ENCODE measurements around the gene CDR2L.
"Not testable (repeated sequence)": the region's sequence is repeated elsewhere in the genome, so short reads cannot be mapped to it uniquely, and the experiment has no call there.

CDR2L gene

GRCh38 chr17:74954115-74954514 is 33.3 kb upstream of the CDR2L start:
- no peaks in the 10 kb centered on the region for H3K27me3 Mint-ChIP-seq

GRCh38 chr17:74954665-74955421 is 32.6 kb upstream of the CDR2L start:
- Mint-ChIP-seq H3K27me3 (no peaks in the 10 kb centered on the region), H3K4me3 (no peak overlapping the region), H3K4me1 (no peaks in the 10 kb centered on the region), H3K27ac (no peak overlapping the region), H3K36me3 (no peaks in the 10 kb centered on the region), H3K9me3 (no peaks in the 10 kb centered on the region)

More at GRCh38 chr17:74954115-74954514, 33.3 kb upstream of the CDR2L start:
- Mint-ChIP-seq H3K27ac (no peak overlapping the region), H3K36me3 (no peaks in the 10 kb centered on the region), H3K4me3 (no peak overlapping the region), H3K9me3 (no peaks in the 10 kb centered on the region), H3K4me1 (no peaks in the 10 kb centered on the region)

GRCh38 chr17:74956093-74956492 is 31.3 kb upstream of the CDR2L start:
- H3K27ac Mint-ChIP-seq: no peak overlapping the region
- H3K4me1 Mint-ChIP-seq: no peaks in the 10 kb centered on the region
- H3K9me3 Mint-ChIP-seq: no peaks in the 10 kb centered on the region
- no peak overlapping the region for H3K4me3 Mint-ChIP-seq
- no peaks in the 10 kb centered on the region for H3K27me3 Mint-ChIP-seq
- H3K36me3 Mint-ChIP-seq: no peaks in the 10 kb centered on the region

- Mint-ChIP-seq H3K9me3 (no peaks in the 10 kb centered on the region), H3K36me3 (no peaks in the 10 kb centered on the region), H3K4me3 (no peak overlapping the region), H3K27me3 (no peaks in the 10 kb centered on the region), H3K27ac (no peak overlapping the region), H3K4me1 (peaks cover 4% of the 10 kb centered on the region)
Measured at GRCh38 chr17:74957935-74958740, 29.3 kb upstream of the CDR2L start.

- no peak overlapping the region for H3K27ac Mint-ChIP-seq
- H3K4me1 Mint-ChIP-seq: peaks cover 4% of the 10 kb centered on the region
- H3K4me3 Mint-ChIP-seq: no peak overlapping the region
Measured at GRCh38 chr17:74959826-74960515, 27.5 kb upstream of the CDR2L start.

GRCh38 chr17:74960570-74961342 is 26.7 kb upstream of the CDR2L start:
- no peaks in the 10 kb centered on the region for H3K27me3 Mint-ChIP-seq
- no peak overlapping the region for H3K4me3 Mint-ChIP-seq
- H3K36me3 Mint-ChIP-seq: no peaks in the 10 kb centered on the region
- H3K27ac Mint-ChIP-seq: no peak overlapping the region
- H3K4me1 Mint-ChIP-seq: peaks cover 4% of the 10 kb centered on the region
- no peaks in the 10 kb centered on the region for H3K9me3 Mint-ChIP-seq

More at GRCh38 chr17:74959826-74960515, 27.5 kb upstream of the CDR2L start:
- Mint-ChIP-seq H3K27me3 (no peaks in the 10 kb centered on the region), H3K9me3 (no peaks in the 10 kb centered on the region), H3K36me3 (no peaks in the 10 kb centered on the region)

- Mint-ChIP-seq H3K36me3 (no peaks in the 10 kb centered on the region), H3K27me3 (no peaks in the 10 kb centered on the region), H3K4me3 (no peak overlapping the region), H3K4me1 (peaks cover 4% of the 10 kb centered on the region), H3K27ac (no peak overlapping the region), H3K9me3 (no peaks in the 10 kb centered on the region)
Measured at GRCh38 chr17:74961657-74962350, 25.6 kb upstream of the CDR2L start.

GRCh38 chr17:74962622-74963394 is 24.6 kb upstream of the CDR2L start:
- peaks cover 4% of the 10 kb centered on the region for H3K4me1 Mint-ChIP-seq
- no peak overlapping the region for H3K4me3 Mint-ChIP-seq

GRCh38 chr17:74963656-74964055 is 23.8 kb upstream of the CDR2L start:
- Mint-ChIP-seq H3K36me3 (no peaks in the 10 kb centered on the region), H3K27ac (no peak overlapping the region), H3K9me3 (no peaks in the 10 kb centered on the region), H3K4me3 (no peak overlapping the region), H3K27me3 (no peaks in the 10 kb centered on the region), H3K4me1 (peaks cover 4% of the 10 kb centered on the region)

More at GRCh38 chr17:74962622-74963394, 24.6 kb upstream of the CDR2L start:
- H3K9me3 Mint-ChIP-seq: no peaks in the 10 kb centered on the region
- H3K27ac Mint-ChIP-seq: no peak overlapping the region
- no peaks in the 10 kb centered on the region for H3K27me3 Mint-ChIP-seq
- no peaks in the 10 kb centered on the region for H3K36me3 Mint-ChIP-seq

GRCh38 chr17:74964246-74964761 is 23.1 kb upstream of the CDR2L start:
- Mint-ChIP-seq H3K4me3 (no peak overlapping the region), H3K9me3 (no peaks in the 10 kb centered on the region), H3K36me3 (no peaks in the 10 kb centered on the region), H3K27me3 (no peaks in the 10 kb centered on the region), H3K4me1 (peaks cover 4% of the 10 kb centered on the region), H3K27ac (no peak overlapping the region)

GRCh38 chr17:74964988-74965622 is 22.3 kb upstream of the CDR2L start:
- Mint-ChIP-seq H3K27me3 (no peaks in the 10 kb centered on the region), H3K27ac (no peak overlapping the region), H3K4me1 (peaks cover 4% of the 10 kb centered on the region), H3K36me3 (no peaks in the 10 kb centered on the region), H3K4me3 (no peak overlapping the region), H3K9me3 (no peaks in the 10 kb centered on the region)

- no peaks in the 10 kb centered on the region for H3K9me3 Mint-ChIP-seq
- H3K27me3 Mint-ChIP-seq: no peaks in the 10 kb centered on the region
- peaks cover 9% of the 10 kb centered on the region for H3K4me1 Mint-ChIP-seq
- H3K4me3 Mint-ChIP-seq: no peak overlapping the region
- H3K27ac Mint-ChIP-seq: no peak overlapping the region
- H3K36me3 Mint-ChIP-seq: no peaks in the 10 kb centered on the region
Measured at GRCh38 chr17:74968361-74968780, 19.1 kb upstream of the CDR2L start.

GRCh38 chr17:74969501-74969900 is 17.9 kb upstream of the CDR2L start:
- not testable (repeated sequence) for H3K9me3 Mint-ChIP-seq, H3K4me1 Mint-ChIP-seq, H3K27ac Mint-ChIP-seq, H3K4me3 Mint-ChIP-seq, H3K27me3 Mint-ChIP-seq, H3K36me3 Mint-ChIP-seq
